HG02852 (cell line): ENCODE measurements around the gene LGMN.
"Not testable (repeated sequence)": the region's sequence is repeated elsewhere in the genome, so short reads cannot be mapped to it uniquely, and the experiment has no call there.

Experiments
- ATAC-seq: cut with Tn5 transposase; IDR thresholded peaks from one replicate; pipeline ENCODE4 v1.9.1; 2021; ENCODE audit warnings: mild to moderate bottlenecking, moderate library complexity; ENCODE audit not compliant: unreplicated experiment

Gene LGMN

GRCh38 chr14:92702441-92702918 lies 45.9 kb downstream of the LGMN start:
- ATAC-seq, result no peak

DNA sequence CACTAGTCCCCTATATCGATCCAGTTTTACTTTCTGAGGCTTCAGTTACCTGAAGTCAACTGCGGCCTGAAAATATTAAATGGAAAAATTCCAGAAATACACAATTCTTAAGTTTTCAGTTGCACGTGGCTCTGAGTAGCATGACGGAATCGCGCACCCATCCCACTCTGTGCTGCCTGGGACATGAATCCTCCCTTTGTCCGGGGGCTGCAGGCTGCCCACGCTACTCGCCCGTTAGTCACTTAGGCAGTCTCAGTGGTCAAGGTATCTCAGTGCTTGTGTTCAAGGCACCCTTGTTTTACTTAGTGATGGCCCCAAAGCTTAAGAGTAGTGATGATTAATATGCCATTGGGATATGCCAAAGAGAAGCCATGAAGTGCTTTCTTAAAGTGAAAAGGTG lies 46.6 kb downstream of the LGMN start:
- ATAC-seq, result no peak

DNA sequence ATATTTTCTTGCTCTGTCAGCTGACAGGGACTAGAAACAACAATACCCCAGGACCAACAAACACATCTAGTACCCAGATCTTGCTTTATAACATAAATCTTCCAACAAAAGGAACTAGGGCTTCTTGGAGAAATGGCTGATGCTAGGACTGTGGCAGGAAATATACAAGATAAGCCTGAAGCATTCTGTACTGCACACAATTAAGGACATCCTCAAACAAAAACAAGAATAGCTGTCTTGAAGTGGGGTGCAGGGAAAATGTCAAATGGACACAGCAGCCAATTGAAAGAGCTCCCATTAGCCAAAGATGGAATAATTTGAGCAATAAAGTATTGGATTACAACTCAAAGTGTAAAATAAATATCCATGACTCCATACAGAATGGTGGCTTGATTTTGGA lies 50.0 kb downstream of the LGMN start:
- no peak for ATAC-seq

DNA sequence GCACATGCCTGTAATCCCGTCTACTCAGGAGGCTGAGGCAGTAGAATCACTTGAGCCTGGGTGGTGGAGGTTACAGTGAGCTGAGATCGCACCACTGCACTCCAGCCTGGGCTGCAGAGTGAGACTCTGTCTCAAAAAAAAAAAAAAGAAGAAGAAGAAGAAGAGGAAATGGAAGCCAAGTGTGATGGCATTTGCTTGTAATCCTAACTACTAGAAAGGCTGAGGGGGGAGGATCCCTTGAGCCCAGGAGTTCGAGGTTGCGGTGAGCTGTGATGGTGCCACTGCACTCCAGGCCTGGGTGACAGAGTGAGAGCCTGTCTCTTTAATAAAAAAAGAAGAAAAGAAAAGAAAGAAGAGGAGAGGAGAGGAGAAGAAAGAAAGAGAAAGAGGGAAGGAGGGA lies 52.1 kb downstream of the LGMN start:
- ATAC-seq, result no peak

- ATAC-seq, result no peak
Measured at GRCh38 chr14:92695562-92695961, 52.9 kb downstream of the LGMN start.

- ATAC-seq, result no peak
Measured at GRCh38 chr14:92694807-92695206, 53.6 kb downstream of the LGMN start.

DNA sequence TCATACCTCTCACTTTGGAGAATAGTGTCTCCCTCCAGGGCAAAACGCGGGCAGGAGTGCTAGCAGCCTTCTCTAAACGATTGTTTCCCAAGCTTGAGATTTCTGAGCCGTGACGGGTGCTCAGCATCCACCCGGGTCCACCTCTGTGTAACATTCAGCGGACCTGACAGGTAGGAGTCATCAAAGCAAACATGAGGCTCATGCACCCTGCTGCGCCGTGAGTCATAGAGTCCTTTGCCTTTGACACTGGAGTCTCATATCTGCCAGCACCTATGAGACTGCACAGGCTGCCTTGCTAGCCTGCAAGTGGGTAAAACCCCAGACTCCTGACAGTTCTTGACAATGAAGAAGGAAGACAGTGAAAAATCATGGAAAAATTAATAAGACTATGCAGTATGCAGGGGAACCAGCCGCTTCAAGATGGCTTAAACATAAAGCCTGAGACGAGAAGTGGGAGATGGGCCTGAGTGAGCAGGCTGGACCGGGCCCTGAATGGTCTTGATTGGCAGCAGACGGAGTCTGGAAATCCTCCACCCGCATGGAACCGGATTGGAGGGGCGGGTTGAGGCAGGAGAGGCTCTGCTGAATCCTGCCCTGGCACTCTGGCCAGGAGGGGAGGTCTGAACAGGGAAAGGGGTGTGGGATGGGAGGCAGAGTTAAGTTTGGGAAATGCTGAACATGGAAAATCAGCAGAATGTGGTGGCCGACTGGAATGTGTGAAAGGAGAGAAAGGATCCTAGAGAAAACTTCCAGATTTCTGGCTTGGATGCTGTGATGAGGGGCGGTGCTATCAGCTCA lies 54.2 kb downstream of the LGMN start:
- no peak for ATAC-seq

GRCh38 chr14:92692822-92693226 lies 55.6 kb downstream of the LGMN start:
- ATAC-seq, result no peak

GRCh38 chr14:92690171-92691011 lies 58.0 kb downstream of the LGMN start:
- no peak for ATAC-seq

DNA sequence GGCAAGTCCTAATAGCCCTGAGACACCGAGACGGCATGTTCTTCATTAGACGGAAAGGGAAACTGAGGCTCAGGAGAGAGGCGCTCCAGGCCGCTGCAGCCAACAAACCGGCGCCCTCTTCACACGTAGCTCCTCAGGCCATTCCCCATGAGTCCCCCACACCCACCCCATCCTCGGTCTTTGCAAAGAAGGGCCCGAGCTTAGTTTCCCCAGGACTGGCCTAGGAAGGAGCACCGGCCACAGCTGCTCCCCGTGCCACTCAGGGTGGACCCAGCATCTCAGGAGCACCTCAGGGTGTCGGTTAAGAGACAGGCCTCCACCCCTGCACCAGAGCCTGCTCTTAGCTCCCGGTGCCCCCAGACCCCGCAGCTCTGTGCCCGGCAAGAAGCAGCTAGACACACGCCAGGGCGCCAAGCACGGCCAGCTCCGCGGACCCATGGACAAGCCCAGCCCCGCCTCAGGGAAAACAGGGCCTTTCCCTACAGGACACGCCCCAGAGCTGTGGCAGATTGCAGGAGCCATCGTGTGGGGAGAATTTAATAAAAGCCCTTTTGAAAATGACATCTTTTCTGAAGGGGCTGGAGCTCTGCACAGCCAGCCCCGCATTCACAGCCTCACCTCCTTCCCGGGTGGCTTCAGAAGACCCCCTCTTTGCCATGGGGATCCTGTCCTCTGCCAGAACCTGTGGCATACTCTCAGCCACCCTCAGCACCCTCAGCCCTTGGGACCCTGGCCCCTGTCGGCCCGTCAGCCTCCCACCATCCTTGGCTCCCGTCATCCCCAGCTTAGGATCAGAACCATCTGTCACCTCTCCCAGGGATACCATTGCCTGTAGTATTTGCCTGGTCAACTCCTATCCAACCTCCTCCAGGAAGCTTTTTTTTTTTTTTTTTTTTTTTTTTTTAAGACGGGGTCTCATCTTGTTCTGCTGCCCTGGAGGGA lies 59.7 kb downstream of the LGMN start:
- no peak for ATAC-seq

GRCh38 chr14:92687681-92688433 lies 60.6 kb downstream of the LGMN start:
- no peak for ATAC-seq

GRCh38 chr14:92686900-92687427 lies 61.5 kb downstream of the LGMN start:
- peak; percentile 57 for ATAC-seq

DNA sequence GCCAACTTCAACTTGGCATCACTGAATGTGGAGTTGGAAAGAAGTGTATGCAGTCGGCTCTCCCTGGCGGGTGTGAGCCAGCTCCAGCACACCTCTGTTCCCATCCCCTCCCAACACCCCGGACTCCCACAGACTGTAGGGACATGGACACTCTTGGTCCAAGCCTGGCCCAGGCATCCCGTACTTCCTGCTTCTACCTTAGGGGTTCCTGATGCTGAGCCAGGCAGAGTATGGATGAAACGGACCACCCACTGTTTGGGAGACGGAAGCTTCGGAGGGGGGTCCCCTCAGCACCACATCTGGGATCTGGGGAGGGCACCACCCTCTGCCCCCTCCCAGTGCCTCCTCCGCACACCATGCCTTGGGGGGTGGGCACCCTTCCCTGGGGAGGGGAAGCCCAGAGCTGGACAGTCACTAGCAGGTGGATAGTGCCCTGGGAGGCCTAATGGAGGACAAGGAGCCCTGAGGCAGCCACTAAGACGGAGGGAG lies 62.0 kb downstream of the LGMN start:
- ATAC-seq, result no peak

DNA sequence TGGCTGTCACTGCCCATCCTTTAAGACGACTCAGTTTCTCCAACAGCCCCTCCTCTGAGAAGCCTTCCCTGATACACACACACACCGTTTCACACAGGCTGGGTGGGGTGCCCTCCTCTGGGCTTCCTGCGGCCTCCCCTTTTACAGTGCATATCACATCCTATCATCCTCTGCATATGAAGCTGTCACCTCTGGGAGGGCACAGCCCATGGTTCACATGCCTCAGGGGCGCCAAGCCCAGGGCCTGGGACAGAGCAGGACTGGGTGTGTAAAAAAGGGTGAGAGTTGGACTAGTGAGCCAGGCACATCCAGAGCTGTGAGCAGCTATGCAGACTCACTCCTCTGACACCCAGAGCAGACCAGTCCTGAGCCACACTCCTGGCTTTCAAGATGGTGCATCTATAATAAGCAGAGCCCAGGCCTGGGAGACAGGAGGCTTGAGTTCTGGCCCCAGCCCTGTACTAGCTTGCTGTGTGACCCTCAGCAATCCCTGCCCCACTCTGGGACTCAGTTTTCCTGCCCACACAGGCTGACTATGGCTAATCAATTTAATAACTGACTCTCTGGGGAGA lies 62.6 kb downstream of the LGMN start:
- ATAC-seq, result no peak

- ATAC-seq, result no peak
Measured at GRCh38 chr14:92684801-92685560, 63.4 kb downstream of the LGMN start.

GRCh38 chr14:92683041-92683440 lies 65.4 kb downstream of the LGMN start:
- no peak for ATAC-seq

GRCh38 chr14:92680781-92681650 lies 67.4 kb downstream of the LGMN start:
- ATAC-seq, result no peak

- not testable (repeated sequence) for ATAC-seq
Measured at GRCh38 chr14:92680330-92680729, 68.1 kb downstream of the LGMN start.
